Esophagus muscularis mucosa (tissue), 4 donors: ENCODE measurements around the gene CAPN8.

Source experiments
- CTCF ChIP-seq, 3 experiments: fragments of 200-600 bp in 2 of 3; fragments of 450-650 bp in 1 of 3; sonication (generic) in 2 of 3; IDR thresholded peaks; one replicate each; pipeline ENCODE4 v1.5.1; 2017 to 2019; ENCODE audit warnings: antibody characterized with exemption in 3 of 3, mild to moderate bottlenecking in 2 of 3, moderate library complexity in 1 of 3
- EP300 ChIP-seq: sonication (generic); formaldehyde crosslinking; IDR thresholded peaks from one replicate; pipeline ENCODE4 v1.6.1; 2017; ENCODE audit warnings: antibody characterized with exemption
- POLR2A ChIP-seq: fragments of 450-650 bp; IDR thresholded peaks from one replicate; pipeline ENCODE4 v1.6.1; 2017; ENCODE audit warnings: antibody characterized with exemption, moderate library complexity, mild to moderate bottlenecking, low read depth
- POLR2AphosphoS5 ChIP-seq, 2 donors: sonication (generic); formaldehyde crosslinking; IDR thresholded peaks; one replicate each; pipeline ENCODE4 v1.6.1; 2017; ENCODE audit warnings: antibody characterized with exemption in 2 of 2

DNA sequence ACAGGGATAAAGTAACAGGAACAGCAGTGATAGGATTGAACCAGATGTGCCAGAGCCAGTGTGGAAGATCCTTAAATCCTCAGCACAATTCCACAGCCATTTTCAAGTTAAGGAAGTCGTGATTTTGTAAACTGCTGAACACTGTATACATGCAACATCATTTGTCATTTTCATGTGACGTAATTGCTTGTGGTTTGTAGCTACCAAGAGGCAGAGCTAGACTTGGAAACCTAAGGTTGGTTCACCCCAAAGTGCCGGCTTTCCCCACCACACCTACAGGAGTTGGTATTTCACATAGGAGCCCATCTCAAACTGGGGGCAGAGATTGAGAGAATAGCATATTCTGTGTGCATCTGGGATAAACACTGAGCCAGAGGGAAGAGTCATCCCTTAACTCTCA, 113.9 kb downstream of the CAPN8 start:
- TF ChIP-seq CTCF (IDR thresholded peaks at IDR 0.05) (no peak), POLR2AphosphoS5 (IDR thresholded peaks at IDR 0.05) (no peak), POLR2A (no peak), EP300 (no peak)
